ENCODE measurements around the gene NBEA.

Gene NBEA

GRCh38 chr13:35365883-35366282 is 423.8 kb downstream of the NBEA start:
- no peak for DNase-seq (ENCODE audit: low spot score)
- H3K79me1 ChIP-seq (ENCODE audit: low read depth, low read length): no peaks in the 10 kb centered on the region
- no peaks in the 10 kb centered on the region for H3K9me3 ChIP-seq (replicated peaks in 1 of 2; ENCODE audit: control insufficient read depth in 2 of 2, insufficient read depth in 1 of 2, low read depth in 1 of 2, low read length in 2 of 2)
- H3K4me1 ChIP-seq (ENCODE audit: control insufficient read depth in 2 of 2, insufficient read depth in 1 of 2, low read depth in 1 of 2, low read length in 2 of 2): no peaks in the 10 kb centered on the region
- H2AK5ac ChIP-seq (ENCODE audit: low read depth, low read length): no peak overlapping the region
- H2AFZ ChIP-seq (ENCODE audit: low read length): no peak overlapping the region
- H3K27ac ChIP-seq (replicated peaks; ENCODE audit: low read length): no peak overlapping the region
- H3K23ac ChIP-seq (ENCODE audit: low read depth, low read length, poor library complexity): no peak overlapping the region
- H4K8ac ChIP-seq (ENCODE audit: low read depth, low read length): no peak overlapping the region
- H2BK5ac ChIP-seq (ENCODE audit: low read length): no peak overlapping the region
- H3K4me2 ChIP-seq (ENCODE audit: insufficient read depth, low read length, poor library complexity, severe bottlenecking): no peak overlapping the region
- no peaks in the 10 kb centered on the region for H3K27me3 ChIP-seq (ENCODE audit: control insufficient read depth in 3 of 3, insufficient read depth in 3 of 3, low read depth in 1 of 3, low read length in 3 of 3)
- H2BK120ac ChIP-seq (ENCODE audit: low read depth, low read length): no peak overlapping the region
- no CpG with 5 or more reads among the region's 1 CpG for WGBS, 2 donors (ENCODE audit: extremely low coverage in 2 of 2, insufficient read length in 2 of 2, insufficient replicate concordance in 1 of 2)
- no peak overlapping the region for H2BK15ac ChIP-seq (ENCODE audit: low read length)
- H2BK12ac ChIP-seq (ENCODE audit: low read length): no peak overlapping the region
- no peak overlapping the region for H3K9ac ChIP-seq (ENCODE audit: low read depth, low read length, poor library complexity)
- no peak overlapping the region for H3K4ac ChIP-seq (ENCODE audit: low read length)
- no peak overlapping the region for H3K18ac ChIP-seq (ENCODE audit: low read length)
- no peak overlapping the region for H4K91ac ChIP-seq (ENCODE audit: low read depth, low read length, poor library complexity)
- no peak overlapping the region for H3K4me3 ChIP-seq (ENCODE audit: low read length in 2 of 2)
- no peaks in the 10 kb centered on the region for H3K36me3 ChIP-seq (replicated peaks in 1 of 2; ENCODE audit: control insufficient read depth in 2 of 2, insufficient read depth in 2 of 2, low read length in 2 of 2)
- no peak overlapping the region for H3K14ac ChIP-seq (ENCODE audit: low read length)

DNA sequence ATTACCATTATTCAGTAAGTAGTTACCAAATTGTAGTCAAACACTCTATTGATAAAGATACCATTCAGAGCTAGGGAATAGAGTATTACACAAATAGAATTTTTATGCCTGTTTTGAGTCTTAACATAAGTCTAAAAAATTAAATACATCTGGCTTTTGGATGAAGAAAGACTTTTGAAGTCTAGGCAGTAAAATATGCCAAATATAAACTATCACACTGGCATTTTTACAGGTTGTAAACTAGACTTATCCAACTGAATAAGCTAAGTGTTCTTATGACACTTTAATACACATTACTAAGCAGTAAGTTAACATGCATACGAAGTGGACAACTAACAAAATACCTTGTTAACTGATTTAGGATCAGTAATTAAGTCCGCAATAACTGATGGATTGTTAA is 425.5 kb downstream of the NBEA start:
- H2BK15ac ChIP-seq (ENCODE audit: low read length): no peak overlapping the region
- no peak overlapping the region for H3K4ac ChIP-seq (ENCODE audit: low read length)
- H3K27ac ChIP-seq (replicated peaks; ENCODE audit: low read length): no peak overlapping the region
- peaks cover 4 to 7% of the 10 kb centered on the region in 2 donors for H3K9me3 ChIP-seq (replicated peaks in 1 of 2; ENCODE audit: control insufficient read depth in 2 of 2, insufficient read depth in 1 of 2, low read depth in 1 of 2, low read length in 2 of 2)
- H3K14ac ChIP-seq (ENCODE audit: low read length): no peak overlapping the region
- no CpG with 5 or more reads among the region's 2 CpGs for WGBS, 2 donors (ENCODE audit: extremely low coverage in 2 of 2, insufficient read length in 2 of 2, insufficient replicate concordance in 1 of 2)
- peaks cover 2% of the 10 kb centered on the region for H3K79me1 ChIP-seq (ENCODE audit: low read depth, low read length)
- no peak overlapping the region for H2BK12ac ChIP-seq (ENCODE audit: low read length)
- no peak overlapping the region for H4K8ac ChIP-seq (ENCODE audit: low read depth, low read length)
- H3K36me3 ChIP-seq (replicated peaks in 1 of 2; ENCODE audit: control insufficient read depth in 2 of 2, insufficient read depth in 2 of 2, low read length in 2 of 2): no peaks in the 10 kb centered on the region
- no peak overlapping the region for H2BK5ac ChIP-seq (ENCODE audit: low read length)
- no peak overlapping the region for H3K4me3 ChIP-seq (ENCODE audit: low read length in 2 of 2)
- H3K4me2 ChIP-seq (ENCODE audit: insufficient read depth, low read length, poor library complexity, severe bottlenecking): no peak overlapping the region
- H4K91ac ChIP-seq (ENCODE audit: low read depth, low read length, poor library complexity): no peak overlapping the region
- no peak overlapping the region for H3K23ac ChIP-seq (ENCODE audit: low read depth, low read length, poor library complexity)
- no peaks in the 10 kb centered on the region for H3K4me1 ChIP-seq (ENCODE audit: control insufficient read depth in 2 of 2, insufficient read depth in 1 of 2, low read depth in 1 of 2, low read length in 2 of 2)
- no peak overlapping the region for H2AFZ ChIP-seq (ENCODE audit: low read length)
- no peak overlapping the region for H2AK5ac ChIP-seq (ENCODE audit: low read depth, low read length)
- H3K27me3 ChIP-seq (ENCODE audit: control insufficient read depth in 3 of 3, insufficient read depth in 3 of 3, low read depth in 1 of 3, low read length in 3 of 3): no peaks in the 10 kb centered on the region
- H3K9ac ChIP-seq (ENCODE audit: low read depth, low read length, poor library complexity): no peak overlapping the region
- no peak overlapping the region for H2BK120ac ChIP-seq (ENCODE audit: low read depth, low read length)
- H3K18ac ChIP-seq (ENCODE audit: low read length): no peak overlapping the region
- DNase-seq (ENCODE audit: low spot score): no peak

GRCh38 chr13:35378939-35379338 is 436.9 kb downstream of the NBEA start:
- H2AFZ ChIP-seq (ENCODE audit: low read length): no peak overlapping the region
- no peak overlapping the region for H2BK5ac ChIP-seq (ENCODE audit: low read length)
- H2BK15ac ChIP-seq (ENCODE audit: low read length): no peak overlapping the region
- H3K4me1 ChIP-seq (ENCODE audit: control insufficient read depth in 2 of 2, insufficient read depth in 1 of 2, low read depth in 1 of 2, low read length in 2 of 2): no peaks in the 10 kb centered on the region
- no peaks in the 10 kb centered on the region for H3K9me3 ChIP-seq (replicated peaks in 1 of 2; ENCODE audit: control insufficient read depth in 2 of 2, insufficient read depth in 1 of 2, low read depth in 1 of 2, low read length in 2 of 2)
- no peak overlapping the region for H3K4me3 ChIP-seq (ENCODE audit: low read length in 2 of 2)
- no peak overlapping the region for H3K4ac ChIP-seq (ENCODE audit: low read length)
- no peaks in the 10 kb centered on the region for H3K27me3 ChIP-seq (ENCODE audit: control insufficient read depth in 3 of 3, insufficient read depth in 3 of 3, low read depth in 1 of 3, low read length in 3 of 3)
- no peak overlapping the region for H2AK5ac ChIP-seq (ENCODE audit: low read depth, low read length)
- no peak overlapping the region for H3K18ac ChIP-seq (ENCODE audit: low read length)
- no peak overlapping the region for H2BK12ac ChIP-seq (ENCODE audit: low read length)
- DNase-seq (ENCODE audit: low spot score): no peak
- H3K36me3 ChIP-seq (replicated peaks in 1 of 2; ENCODE audit: control insufficient read depth in 2 of 2, insufficient read depth in 2 of 2, low read length in 2 of 2): no peaks in the 10 kb centered on the region
- no peak overlapping the region for H3K14ac ChIP-seq (ENCODE audit: low read length)
- no peak overlapping the region for H3K4me2 ChIP-seq (ENCODE audit: insufficient read depth, low read length, poor library complexity, severe bottlenecking)
- H4K91ac ChIP-seq (ENCODE audit: low read depth, low read length, poor library complexity): no peak overlapping the region
- H3K27ac ChIP-seq (replicated peaks; ENCODE audit: low read length): no peak overlapping the region
- no peak overlapping the region for H3K23ac ChIP-seq (ENCODE audit: low read depth, low read length, poor library complexity)
- no peak overlapping the region for H2BK120ac ChIP-seq (ENCODE audit: low read depth, low read length)
- no peak overlapping the region for H4K8ac ChIP-seq (ENCODE audit: low read depth, low read length)
- no peaks in the 10 kb centered on the region for H3K79me1 ChIP-seq (ENCODE audit: low read depth, low read length)
- H3K9ac ChIP-seq (ENCODE audit: low read depth, low read length, poor library complexity): no peak overlapping the region

DNA sequence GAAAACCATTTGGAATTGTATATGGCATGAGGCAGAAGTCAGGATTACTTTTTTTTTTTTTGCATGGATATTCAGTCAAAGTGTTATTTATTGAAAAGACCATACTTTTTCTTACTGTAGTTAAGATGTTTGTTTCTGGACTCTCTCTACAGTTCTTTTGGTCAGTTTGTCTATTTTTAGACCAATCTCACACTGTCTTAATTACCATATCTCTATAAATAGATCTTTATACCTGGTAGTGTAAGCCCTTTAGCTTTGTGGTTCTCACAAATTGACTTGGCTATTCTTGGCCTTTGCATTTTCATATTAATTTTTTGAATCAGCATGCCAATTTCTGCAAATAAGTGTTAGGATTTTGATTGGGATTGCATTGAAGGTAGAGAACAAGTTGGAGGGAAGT is 437.6 kb downstream of the NBEA start:
- H2AK5ac ChIP-seq (ENCODE audit: low read depth, low read length): no peak overlapping the region
- no peak overlapping the region for H3K4me3 ChIP-seq (ENCODE audit: low read length in 2 of 2)
- H3K4me2 ChIP-seq (ENCODE audit: insufficient read depth, low read length, poor library complexity, severe bottlenecking): no peak overlapping the region
- H3K27me3 ChIP-seq (ENCODE audit: control insufficient read depth in 3 of 3, insufficient read depth in 3 of 3, low read depth in 1 of 3, low read length in 3 of 3): no peaks in the 10 kb centered on the region
- no peak overlapping the region for H2BK5ac ChIP-seq (ENCODE audit: low read length)
- no peaks in the 10 kb centered on the region for H3K4me1 ChIP-seq (ENCODE audit: control insufficient read depth in 2 of 2, insufficient read depth in 1 of 2, low read depth in 1 of 2, low read length in 2 of 2)
- no peak overlapping the region for H2AFZ ChIP-seq (ENCODE audit: low read length)
- H3K9ac ChIP-seq (ENCODE audit: low read depth, low read length, poor library complexity): no peak overlapping the region
- H4K8ac ChIP-seq (ENCODE audit: low read depth, low read length): no peak overlapping the region
- no peak overlapping the region for H4K91ac ChIP-seq (ENCODE audit: low read depth, low read length, poor library complexity)
- no peak overlapping the region for H3K27ac ChIP-seq (replicated peaks; ENCODE audit: low read length)
- H3K14ac ChIP-seq (ENCODE audit: low read length): no peak overlapping the region
- H3K9me3 ChIP-seq (replicated peaks in 1 of 2; ENCODE audit: control insufficient read depth in 2 of 2, insufficient read depth in 1 of 2, low read depth in 1 of 2, low read length in 2 of 2): no peaks in the 10 kb centered on the region
- H2BK15ac ChIP-seq (ENCODE audit: low read length): no peak overlapping the region
- H2BK120ac ChIP-seq (ENCODE audit: low read depth, low read length): no peak overlapping the region
- no peak overlapping the region for H3K18ac ChIP-seq (ENCODE audit: low read length)
- no peaks in the 10 kb centered on the region for H3K36me3 ChIP-seq (replicated peaks in 1 of 2; ENCODE audit: control insufficient read depth in 2 of 2, insufficient read depth in 2 of 2, low read length in 2 of 2)
- no peak overlapping the region for H3K23ac ChIP-seq (ENCODE audit: low read depth, low read length, poor library complexity)
- no peak for DNase-seq (ENCODE audit: low spot score)
- H3K4ac ChIP-seq (ENCODE audit: low read length): no peak overlapping the region
- no peak overlapping the region for H2BK12ac ChIP-seq (ENCODE audit: low read length)
- no peaks in the 10 kb centered on the region for H3K79me1 ChIP-seq (ENCODE audit: low read depth, low read length)
